ENCODE data around the gene CA4. TPM values are rescaled to one million over a fixed set of nuclear protein-coding genes. Genes with fewer than 3 reads are reported as not detected.
"Not testable (repeated sequence)": the region's sequence is repeated elsewhere in the genome, so short reads cannot be mapped to it uniquely, and the experiment has no call there.

Gene CA4
- total and polyA plus RNA-seq, 2 donors (not counting 1 experiment from before 2014, with no cell fraction given): not detected

- H2AFZ ChIP-seq (ENCODE audit: insufficient read depth, low read depth, low read length, poor library complexity, severe bottlenecking); H4K20me1 ChIP-seq (ENCODE audit: control insufficient read depth, insufficient read depth, low read length, poor library complexity, severe bottlenecking); intact Hi-C loops (cut with micrococcal nuclease); H3K9me3 Mint-ChIP-seq (ENCODE audit: insufficient read depth); H3K4me3 ChIP-seq (ENCODE audit: control extremely low read depth in 1 of 5, extremely low read depth in 1 of 5, insufficient read depth in 1 of 5, low read depth in 2 of 5, low read length in 4 of 5); H3K4me2 ChIP-seq (replicated peaks; ENCODE audit: low read depth, low read length, poor library complexity, severe bottlenecking); H3K79me2 ChIP-seq (ENCODE audit: control insufficient read depth, insufficient read depth, low read length); H3K9ac ChIP-seq (ENCODE audit: low read length); ATAC-seq (ENCODE audit: low read depth); H3K4me3 Mint-ChIP-seq; H3K9me3 ChIP-seq (ENCODE audit: control extremely low read depth in 1 of 3, control insufficient read depth in 2 of 3, insufficient read depth in 1 of 3, low read length in 2 of 3); POLR2A ChIA-PET; H3K27me3 ChIP-seq (replicated peaks in 1 of 4; ENCODE audit: control extremely low read depth in 1 of 4, control insufficient read depth in 3 of 4, insufficient read depth in 4 of 4, low read length in 3 of 4); CTCF ChIA-PET; DNase-seq; H3K27ac Mint-ChIP-seq; H3K4me1 Mint-ChIP-seq; H3K4me1 ChIP-seq (ENCODE audit: control insufficient read depth in 2 of 2, insufficient read depth in 2 of 2, low read length in 2 of 2); H3K27ac ChIP-seq (ENCODE audit: low read length in 2 of 2); H3K27me3 Mint-ChIP-seq: not testable (repeated sequence)
- 100% methylated on average over 4 of the region's 5 CpGs for WGBS (ENCODE audit: insufficient coverage)
- H3K36me3 ChIP-seq (replicated peaks in 1 of 2; ENCODE audit: control extremely low read depth in 1 of 2, control insufficient read depth in 1 of 2, extremely low read depth in 1 of 2, insufficient read depth in 2 of 2, low read length in 1 of 2): peaks cover 0 to 32% of the 10 kb centered on the region in 2 experiments
Measured at GRCh38 chr17:60176763-60177162, 27.0 kb downstream of the CA4 start.

GRCh38 chr17:60178180-60178579, 28.4 kb downstream of the CA4 start:
- ATAC-seq (ENCODE audit: low read depth); H3K27me3 Mint-ChIP-seq; H3K27ac Mint-ChIP-seq; H3K4me1 Mint-ChIP-seq; DNase-seq; H3K9me3 ChIP-seq (ENCODE audit: control extremely low read depth in 1 of 3, control insufficient read depth in 2 of 3, insufficient read depth in 1 of 3, low read length in 2 of 3); H2AFZ ChIP-seq (ENCODE audit: insufficient read depth, low read depth, low read length, poor library complexity, severe bottlenecking); H3K4me3 Mint-ChIP-seq; H3K9me3 Mint-ChIP-seq (ENCODE audit: insufficient read depth); H3K27me3 ChIP-seq (replicated peaks in 1 of 4; ENCODE audit: control extremely low read depth in 1 of 4, control insufficient read depth in 3 of 4, insufficient read depth in 4 of 4, low read length in 3 of 4); H3K27ac ChIP-seq (ENCODE audit: low read length in 2 of 2); H3K4me2 ChIP-seq (replicated peaks; ENCODE audit: low read depth, low read length, poor library complexity, severe bottlenecking); H3K9ac ChIP-seq (ENCODE audit: low read length); H3K4me3 ChIP-seq (ENCODE audit: control extremely low read depth in 1 of 5, extremely low read depth in 1 of 5, insufficient read depth in 1 of 5, low read depth in 2 of 5, low read length in 4 of 5); H3K4me1 ChIP-seq (ENCODE audit: control insufficient read depth in 2 of 2, insufficient read depth in 2 of 2, low read length in 2 of 2); POLR2A ChIA-PET; CTCF ChIA-PET; intact Hi-C loops (cut with micrococcal nuclease); H3K79me2 ChIP-seq (ENCODE audit: control insufficient read depth, insufficient read depth, low read length); H4K20me1 ChIP-seq (ENCODE audit: control insufficient read depth, insufficient read depth, low read length, poor library complexity, severe bottlenecking): not testable (repeated sequence)
- no CpG with 5 or more reads among the region's 2 CpGs for WGBS (ENCODE audit: insufficient coverage)
- H3K36me3 ChIP-seq (replicated peaks in 1 of 2; ENCODE audit: control extremely low read depth in 1 of 2, control insufficient read depth in 1 of 2, extremely low read depth in 1 of 2, insufficient read depth in 2 of 2, low read length in 1 of 2): peaks cover 0 to 35% of the 10 kb centered on the region in 2 experiments

- H3K27me3 ChIP-seq (replicated peaks in 1 of 4; ENCODE audit: control extremely low read depth in 1 of 4, control insufficient read depth in 3 of 4, insufficient read depth in 4 of 4, low read length in 3 of 4); CTCF ChIA-PET; DNase-seq; H3K9me3 Mint-ChIP-seq (ENCODE audit: insufficient read depth); H3K4me2 ChIP-seq (replicated peaks; ENCODE audit: low read depth, low read length, poor library complexity, severe bottlenecking); ATAC-seq (ENCODE audit: low read depth); H3K79me2 ChIP-seq (ENCODE audit: control insufficient read depth, insufficient read depth, low read length); H3K4me3 ChIP-seq (ENCODE audit: control extremely low read depth in 1 of 5, extremely low read depth in 1 of 5, insufficient read depth in 1 of 5, low read depth in 2 of 5, low read length in 4 of 5); H3K4me1 Mint-ChIP-seq; H3K27ac Mint-ChIP-seq; H3K9ac ChIP-seq (ENCODE audit: low read length); H3K4me3 Mint-ChIP-seq; H2AFZ ChIP-seq (ENCODE audit: insufficient read depth, low read depth, low read length, poor library complexity, severe bottlenecking); intact Hi-C loops (cut with micrococcal nuclease); H3K9me3 ChIP-seq (ENCODE audit: control extremely low read depth in 1 of 3, control insufficient read depth in 2 of 3, insufficient read depth in 1 of 3, low read length in 2 of 3); H3K4me1 ChIP-seq (ENCODE audit: control insufficient read depth in 2 of 2, insufficient read depth in 2 of 2, low read length in 2 of 2); H4K20me1 ChIP-seq (ENCODE audit: control insufficient read depth, insufficient read depth, low read length, poor library complexity, severe bottlenecking); H3K27me3 Mint-ChIP-seq; H3K27ac ChIP-seq (ENCODE audit: low read length in 2 of 2); POLR2A ChIA-PET: not testable (repeated sequence)
- no CpG with 5 or more reads among the region's 1 CpG for WGBS (ENCODE audit: insufficient coverage)
- H3K36me3 ChIP-seq (replicated peaks in 1 of 2; ENCODE audit: control extremely low read depth in 1 of 2, control insufficient read depth in 1 of 2, extremely low read depth in 1 of 2, insufficient read depth in 2 of 2, low read length in 1 of 2): peaks cover 0 to 46% of the 10 kb centered on the region in 2 experiments
Measured at GRCh38 chr17:60180380-60180779, 30.6 kb downstream of the CA4 start.

GRCh38 chr17:60186372-60186771, 36.6 kb downstream of the CA4 start:
- H3K27ac ChIP-seq (ENCODE audit: low read length in 2 of 2); H3K27me3 Mint-ChIP-seq; H3K9me3 ChIP-seq (ENCODE audit: control extremely low read depth in 1 of 3, control insufficient read depth in 2 of 3, insufficient read depth in 1 of 3, low read length in 2 of 3); H3K27me3 ChIP-seq (replicated peaks in 1 of 4; ENCODE audit: control extremely low read depth in 1 of 4, control insufficient read depth in 3 of 4, insufficient read depth in 4 of 4, low read length in 3 of 4); POLR2A ChIA-PET; H3K9me3 Mint-ChIP-seq (ENCODE audit: insufficient read depth); H3K4me2 ChIP-seq (replicated peaks; ENCODE audit: low read depth, low read length, poor library complexity, severe bottlenecking); H3K4me3 ChIP-seq (ENCODE audit: control extremely low read depth in 1 of 5, extremely low read depth in 1 of 5, insufficient read depth in 1 of 5, low read depth in 2 of 5, low read length in 4 of 5); H3K9ac ChIP-seq (ENCODE audit: low read length); DNase-seq; intact Hi-C loops (cut with micrococcal nuclease); H4K20me1 ChIP-seq (ENCODE audit: control insufficient read depth, insufficient read depth, low read length, poor library complexity, severe bottlenecking); H3K4me1 ChIP-seq (ENCODE audit: control insufficient read depth in 2 of 2, insufficient read depth in 2 of 2, low read length in 2 of 2); H3K4me3 Mint-ChIP-seq; ATAC-seq (ENCODE audit: low read depth); H3K79me2 ChIP-seq (ENCODE audit: control insufficient read depth, insufficient read depth, low read length); H2AFZ ChIP-seq (ENCODE audit: insufficient read depth, low read depth, low read length, poor library complexity, severe bottlenecking): not testable (repeated sequence)
- Mint-ChIP-seq H3K27ac (peak overlapping the region; percentile 1), H3K4me1 (peaks cover 11% of the 10 kb centered on the region)
- CTCF ChIA-PET: interaction anchor here (0.6 to 1.4 kb wide), 2 partner anchors 248 to 1664 kb away, joined by 3 read pairs; no protein-coding TSS in a partner anchor
- no CpG with 5 or more reads among the region's 1 CpG for whole genome bisulfite sequencing (ENCODE audit: insufficient coverage)
- H3K36me3 ChIP-seq (replicated peaks in 1 of 2; ENCODE audit: control extremely low read depth in 1 of 2, control insufficient read depth in 1 of 2, extremely low read depth in 1 of 2, insufficient read depth in 2 of 2, low read length in 1 of 2): peaks cover 0 to 36% of the 10 kb centered on the region in 2 experiments
